ENCODE measurements around the gene FBXO38. TPM values are rescaled to one million over a fixed set of nuclear protein-coding genes. Genes with fewer than 3 reads are reported as not detected.

The FBXO38 gene
- total RNA-seq, 6 experiments from 2014 or later, result 28.1 to 31.7 (median 30.9) TPM

GRCh38 chr5:148438933-148439332 is 55.2 kb downstream of the FBXO38 start:
- Mint-ChIP-seq H3K4me1 (ENCODE audit: low read depth) (no peaks in the 10 kb centered on the region), H3K9me3 (no peaks in the 10 kb centered on the region), H3K27ac (no peak overlapping the region), H3K27me3 (ENCODE audit: insufficient read depth) (no peaks in the 10 kb centered on the region), H3K4me3 (no peak overlapping the region), H3K36me3 (ENCODE audit: low read depth) (peaks cover 17% of the 10 kb centered on the region)
- no peak for DNase-seq
- TF ChIP-seq, protein P1, sequence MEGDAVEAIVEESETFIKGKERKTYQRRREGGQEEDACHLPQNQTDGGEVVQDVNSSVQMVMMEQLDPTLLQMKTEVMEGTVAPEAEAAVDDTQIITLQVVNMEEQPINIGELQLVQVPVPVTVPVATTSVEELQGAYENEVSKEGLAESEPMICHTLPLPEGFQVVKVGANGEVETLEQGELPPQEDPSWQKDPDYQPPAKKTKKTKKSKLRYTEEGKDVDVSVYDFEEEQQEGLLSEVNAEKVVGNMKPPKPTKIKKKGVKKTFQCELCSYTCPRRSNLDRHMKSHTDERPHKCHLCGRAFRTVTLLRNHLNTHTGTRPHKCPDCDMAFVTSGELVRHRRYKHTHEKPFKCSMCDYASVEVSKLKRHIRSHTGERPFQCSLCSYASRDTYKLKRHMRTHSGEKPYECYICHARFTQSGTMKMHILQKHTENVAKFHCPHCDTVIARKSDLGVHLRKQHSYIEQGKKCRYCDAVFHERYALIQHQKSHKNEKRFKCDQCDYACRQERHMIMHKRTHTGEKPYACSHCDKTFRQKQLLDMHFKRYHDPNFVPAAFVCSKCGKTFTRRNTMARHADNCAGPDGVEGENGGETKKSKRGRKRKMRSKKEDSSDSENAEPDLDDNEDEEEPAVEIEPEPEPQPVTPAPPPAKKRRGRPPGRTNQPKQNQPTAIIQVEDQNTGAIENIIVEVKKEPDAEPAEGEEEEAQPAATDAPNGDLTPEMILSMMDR (IDR thresholded peaks at IDR 0.05), result no peak

DNA sequence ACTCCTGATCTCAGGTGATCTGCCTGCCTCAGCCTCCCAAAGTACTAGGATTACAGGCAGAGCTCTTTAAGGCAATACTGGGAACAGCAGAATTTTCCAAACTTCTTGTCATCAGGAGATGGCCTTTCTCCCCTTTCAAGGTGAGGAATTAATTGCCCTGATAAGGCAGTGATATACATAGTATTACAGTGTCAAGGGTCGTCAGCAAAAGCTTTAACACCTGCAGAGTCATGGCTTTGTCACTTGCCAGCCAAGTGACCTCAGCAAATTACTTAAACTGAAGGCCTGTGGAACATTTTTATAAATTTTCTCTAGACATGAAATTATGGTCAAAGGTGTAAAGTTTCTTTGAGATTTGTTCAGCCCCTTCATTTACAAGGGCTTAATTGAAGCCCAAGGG is 59.5 kb downstream of the FBXO38 start:
- H3K36me3 Mint-ChIP-seq (ENCODE audit: low read depth), result peaks cover 10% of the 10 kb centered on the region
- H3K4me3 Mint-ChIP-seq, result no peak overlapping the region
- TF ChIP-seq, protein P1 (IDR thresholded peaks at IDR 0.05), result no peak
- H3K27me3 Mint-ChIP-seq (ENCODE audit: insufficient read depth), result peaks cover 2% of the 10 kb centered on the region
- H3K9me3 Mint-ChIP-seq, result no peaks in the 10 kb centered on the region
- no peaks in the 10 kb centered on the region for H3K4me1 Mint-ChIP-seq (ENCODE audit: low read depth)
- DNase-seq, result no peak
- no peak overlapping the region for H3K27ac Mint-ChIP-seq

- Mint-ChIP-seq H3K4me3 (no peak overlapping the region), H3K4me1 (ENCODE audit: low read depth) (no peaks in the 10 kb centered on the region), H3K36me3 (ENCODE audit: low read depth) (peaks cover 7% of the 10 kb centered on the region; the same call in 1 of the 2 replicates), H3K27me3 (ENCODE audit: insufficient read depth) (peaks cover 2% of the 10 kb centered on the region), H3K27ac (no peak overlapping the region), H3K9me3 (no peaks in the 10 kb centered on the region)
- peak; percentile 58 for DNase-seq
- TF ChIP-seq, protein P1 (IDR thresholded peaks at IDR 0.05), result peak; percentile 93
Observed at GRCh38 chr5:148443998-148444397, 60.2 kb downstream of the FBXO38 start.

GRCh38 chr5:148445578-148445977 is 61.8 kb downstream of the FBXO38 start:
- TF ChIP-seq, protein P1 (IDR thresholded peaks at IDR 0.05), result no peak
- Mint-ChIP-seq H3K9me3 (no peaks in the 10 kb centered on the region), H3K27me3 (ENCODE audit: insufficient read depth) (peaks cover 4% of the 10 kb centered on the region), H3K4me3 (no peak overlapping the region), H3K27ac (no peak overlapping the region), H3K36me3 (ENCODE audit: low read depth) (peaks cover 1% of the 10 kb centered on the region; the same call in 1 of the 2 replicates), H3K4me1 (ENCODE audit: low read depth) (no peaks in the 10 kb centered on the region)
- no peak for DNase-seq

DNA sequence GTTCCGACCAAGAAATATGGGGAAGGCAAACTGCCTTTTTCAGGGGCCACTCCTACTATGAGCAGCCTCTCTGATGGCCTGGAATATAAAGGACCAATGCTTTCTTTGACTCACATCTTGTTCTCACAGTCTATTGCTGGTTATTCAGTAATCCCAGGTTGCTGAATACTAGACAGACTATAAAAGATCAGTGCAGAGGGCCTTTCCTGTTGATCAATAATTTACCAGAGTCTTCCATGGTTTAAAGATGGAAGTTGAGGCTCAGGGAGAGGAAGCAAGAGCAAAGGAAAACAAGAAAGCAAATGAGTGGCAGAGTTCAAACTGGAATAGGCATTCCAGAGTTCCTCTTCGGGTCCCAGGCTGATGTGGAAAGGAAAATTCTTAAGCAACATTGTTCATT is 62.9 kb downstream of the FBXO38 start:
- H3K36me3 Mint-ChIP-seq (ENCODE audit: low read depth), result no peaks in the 10 kb centered on the region; the same call in 1 of the 2 replicates
- peaks cover 5% of the 10 kb centered on the region for H3K27me3 Mint-ChIP-seq (ENCODE audit: insufficient read depth)
- H3K4me3 Mint-ChIP-seq, result no peak overlapping the region
- no peak overlapping the region for H3K27ac Mint-ChIP-seq
- H3K4me1 Mint-ChIP-seq (ENCODE audit: low read depth), result no peaks in the 10 kb centered on the region
- no peaks in the 10 kb centered on the region for H3K9me3 Mint-ChIP-seq
- TF ChIP-seq, protein P1 (IDR thresholded peaks at IDR 0.05), result no peak
- DNase-seq, result no peak

All from HFFc6 (cell line).